HepG2 (cell line): ENCODE results near the gene TULP3. TPM values are rescaled to one million over a fixed set of nuclear protein-coding genes. Genes with fewer than 3 reads are reported as not detected.

Experiments used
- AGO1 ChIP-seq: fragments of 200-400 bp; formaldehyde crosslinking; IDR thresholded peaks from 2 replicates; pipeline ENCODE4 v1.6.1; 2017; ENCODE audit warnings: mild to moderate bottlenecking, low read depth, low read length, moderate library complexity; ENCODE audit not compliant: poor library complexity, severe bottlenecking
- FOSL2 ChIP-seq: sonication (generic); formaldehyde crosslinking; IDR thresholded peaks from 2 replicates; pipeline ENCODE4 v1.4.0; 2020; ENCODE audit warnings: missing genetic modification reagents
- GTF2F1 ChIP-seq: fragments of 150-350 bp; IDR thresholded peaks from 2 replicates; pipeline ENCODE4 v1.6.1; 2014; ENCODE audit warnings: low read length
- HES4 ChIP-seq: sonication (generic); formaldehyde crosslinking; IDR thresholded peaks from 2 replicates; pipeline ENCODE4 v1.9.0; 2021; ENCODE audit warnings: mild to moderate bottlenecking, missing genetic modification reagents, borderline replicate concordance
- HMGXB4 ChIP-seq, 2 experiments: sonication (generic) in 1 of 2; formaldehyde crosslinking in 1 of 2; IDR thresholded peaks; 2 replicates each; pipeline versions ENCODE4 v1.4.0 to v1.6.1; 2018 to 2020; ENCODE audit warnings: missing genetic modification reagents in 2 of 2, borderline replicate concordance in 1 of 2, low read depth in 1 of 2, mild to moderate bottlenecking in 1 of 2, missing biosample characterization in 1 of 2
- JUN ChIP-seq: sonication (generic); formaldehyde crosslinking; IDR thresholded peaks from 2 replicates; pipeline ENCODE4 v1.4.0; 2020; ENCODE audit warnings: mild to moderate bottlenecking, missing genetic modification reagents
- JUND ChIP-seq: sonication (generic); formaldehyde crosslinking; IDR thresholded peaks from 2 replicates; pipeline ENCODE4 v1.8.0; 2022; ENCODE audit warnings: mild to moderate bottlenecking, missing genetic modification reagents
- MXI1 ChIP-seq: IDR thresholded peaks from 3 replicates; pipeline ENCODE4 v1.6.1; 2012; ENCODE audit warnings: low read depth, low read length, inconsistent platforms, borderline replicate concordance
- NAIF1 ChIP-seq: sonication (generic); formaldehyde crosslinking; IDR thresholded peaks from 2 replicates; pipeline ENCODE4 v1.5.0; 2020; ENCODE audit warnings: mild to moderate bottlenecking, missing genetic modification reagents, borderline replicate concordance
- PBX2 ChIP-seq: IDR thresholded peaks from 2 replicates; pipeline ENCODE4 v1.6.1; 2016; ENCODE audit warnings: control low read depth
- RFX5 ChIP-seq: IDR thresholded peaks from 2 replicates; pipeline ENCODE4 v1.6.1; 2011; ENCODE audit warnings: low read depth, low read length, improper control_type of control experiment
- TEAD3 ChIP-seq: optimal IDR thresholded peaks from 2 replicates; pipeline ENCODE3; 2016; ENCODE audit warnings: borderline replicate concordance
- ZNF18 ChIP-seq: sonication (generic); formaldehyde crosslinking; IDR thresholded peaks from 2 replicates; pipeline ENCODE4 v1.8.0; 2022; ENCODE audit warnings: mild to moderate bottlenecking, missing genetic modification reagents; ENCODE audit not compliant: insufficient replicate concordance
- ZNF337 ChIP-seq: sonication (generic); formaldehyde crosslinking; IDR thresholded peaks from 2 replicates; pipeline ENCODE4 v1.5.1; 2020; ENCODE audit warnings: missing genetic modification reagents, low read depth, mild to moderate bottlenecking, borderline replicate concordance
- polyA plus RNA-seq, 8 experiments: library from polyadenylated mRNA; depleted of rRNA in 3 of 8; stranded (reverse) in 7 of 8; unstranded in 1 of 8; fragments of >200 nt; fragmentation: Illumina TruSeq in 4 of 8; extraction: Trizol in 4 of 8; gene quantifications; 2 replicates each; pipeline versions ENCODE4 v1.2.1 to v1.2.3, GENCODE V29; 2011 to 2016; ENCODE audit warnings: low read depth in 4 of 8, missing spikeins in 1 of 8, mixed read lengths in 1 of 8; ENCODE audit not compliant: insufficient read depth in 1 of 8
- total RNA-seq, 5 experiments: library from RNA; depleted of rRNA; stranded (reverse); fragments of >200 nt; fragmentation: Illumina TruSeq; extraction: Trizol; gene quantifications; 2 replicates each; pipeline ENCODE4 v1.2.3, GENCODE V29; 2016; ENCODE audit warnings: low read depth in 1 of 5
- TF ChIP-seq, protein P1 (sequence below): IDR thresholded peaks from 2 replicates; pipeline ENCODE4 v1.6.1; 2012; ENCODE audit warnings: low read depth, low read length, improper control_type of control experiment
- TF ChIP-seq, protein P2 (sequence below): sonication (generic); formaldehyde crosslinking; IDR thresholded peaks from 2 replicates; pipeline ENCODE4; 2020; ENCODE audit warnings: missing genetic modification reagents, mild to moderate bottlenecking, borderline replicate concordance
- TF ChIP-seq, protein P3 (sequence below): sonication (generic); formaldehyde crosslinking; IDR thresholded peaks from 2 replicates; pipeline ENCODE4 v1.5.1; 2020; ENCODE audit warnings: missing genetic modification reagents, mild to moderate bottlenecking, borderline replicate concordance

TULP3 gene
- total and polyA plus RNA-seq, 2 of the 13 experiments (the other 11 are each of a cell fraction or from before 2014, with no cell fraction given), result 11.2 to 13.2 TPM

- TF ChIP-seq, protein P1, sequence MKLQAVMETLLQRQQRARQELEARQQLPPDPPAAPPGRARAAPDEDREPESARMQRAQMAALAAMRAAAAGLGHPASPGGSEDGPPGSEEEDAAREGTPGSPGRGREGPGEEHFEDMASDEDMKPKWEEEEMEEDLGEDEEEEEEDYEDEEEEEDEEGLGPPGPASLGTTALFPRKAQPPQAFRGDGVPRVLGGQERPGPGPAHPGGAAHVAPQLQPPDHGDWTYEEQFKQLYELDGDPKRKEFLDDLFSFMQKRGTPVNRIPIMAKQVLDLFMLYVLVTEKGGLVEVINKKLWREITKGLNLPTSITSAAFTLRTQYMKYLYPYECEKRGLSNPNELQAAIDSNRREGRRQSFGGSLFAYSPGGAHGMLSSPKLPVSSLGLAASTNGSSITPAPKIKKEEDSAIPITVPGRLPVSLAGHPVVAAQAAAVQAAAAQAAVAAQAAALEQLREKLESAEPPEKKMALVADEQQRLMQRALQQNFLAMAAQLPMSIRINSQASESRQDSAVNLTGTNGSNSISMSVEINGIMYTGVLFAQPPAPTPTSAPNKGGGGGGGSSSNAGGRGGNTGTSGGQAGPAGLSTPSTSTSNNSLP, result no peak
- no peak; the same call in 1 of the 2 replicates for TF ChIP-seq ZNF337
- TF ChIP-seq, protein P2, sequence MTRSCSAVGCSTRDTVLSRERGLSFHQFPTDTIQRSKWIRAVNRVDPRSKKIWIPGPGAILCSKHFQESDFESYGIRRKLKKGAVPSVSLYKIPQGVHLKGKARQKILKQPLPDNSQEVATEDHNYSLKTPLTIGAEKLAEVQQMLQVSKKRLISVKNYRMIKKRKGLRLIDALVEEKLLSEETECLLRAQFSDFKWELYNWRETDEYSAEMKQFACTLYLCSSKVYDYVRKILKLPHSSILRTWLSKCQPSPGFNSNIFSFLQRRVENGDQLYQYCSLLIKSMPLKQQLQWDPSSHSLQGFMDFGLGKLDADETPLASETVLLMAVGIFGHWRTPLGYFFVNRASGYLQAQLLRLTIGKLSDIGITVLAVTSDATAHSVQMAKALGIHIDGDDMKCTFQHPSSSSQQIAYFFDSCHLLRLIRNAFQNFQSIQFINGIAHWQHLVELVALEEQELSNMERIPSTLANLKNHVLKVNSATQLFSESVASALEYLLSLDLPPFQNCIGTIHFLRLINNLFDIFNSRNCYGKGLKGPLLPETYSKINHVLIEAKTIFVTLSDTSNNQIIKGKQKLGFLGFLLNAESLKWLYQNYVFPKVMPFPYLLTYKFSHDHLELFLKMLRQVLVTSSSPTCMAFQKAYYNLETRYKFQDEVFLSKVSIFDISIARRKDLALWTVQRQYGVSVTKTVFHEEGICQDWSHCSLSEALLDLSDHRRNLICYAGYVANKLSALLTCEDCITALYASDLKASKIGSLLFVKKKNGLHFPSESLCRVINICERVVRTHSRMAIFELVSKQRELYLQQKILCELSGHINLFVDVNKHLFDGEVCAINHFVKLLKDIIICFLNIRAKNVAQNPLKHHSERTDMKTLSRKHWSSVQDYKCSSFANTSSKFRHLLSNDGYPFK, result peak; percentile 98
- no peak for TF ChIP-seq JUND (CRISPR knock-in tag)
- no peak for TF ChIP-seq RFX5
- no peak for TF ChIP-seq HES4 (CRISPR knock-in tag)
- TF ChIP-seq JUN (CRISPR knock-in tag), result no peak; the same call in 1 of the 2 replicates
- TF ChIP-seq FOSL2 (CRISPR knock-in tag), result peak; percentile 68
- TF ChIP-seq TEAD3, result peak; percentile 75
- no peak; the same call in 1 of the 2 replicates for TF ChIP-seq PBX2 (CRISPR knock-in tag)
- TF ChIP-seq, protein P3, sequence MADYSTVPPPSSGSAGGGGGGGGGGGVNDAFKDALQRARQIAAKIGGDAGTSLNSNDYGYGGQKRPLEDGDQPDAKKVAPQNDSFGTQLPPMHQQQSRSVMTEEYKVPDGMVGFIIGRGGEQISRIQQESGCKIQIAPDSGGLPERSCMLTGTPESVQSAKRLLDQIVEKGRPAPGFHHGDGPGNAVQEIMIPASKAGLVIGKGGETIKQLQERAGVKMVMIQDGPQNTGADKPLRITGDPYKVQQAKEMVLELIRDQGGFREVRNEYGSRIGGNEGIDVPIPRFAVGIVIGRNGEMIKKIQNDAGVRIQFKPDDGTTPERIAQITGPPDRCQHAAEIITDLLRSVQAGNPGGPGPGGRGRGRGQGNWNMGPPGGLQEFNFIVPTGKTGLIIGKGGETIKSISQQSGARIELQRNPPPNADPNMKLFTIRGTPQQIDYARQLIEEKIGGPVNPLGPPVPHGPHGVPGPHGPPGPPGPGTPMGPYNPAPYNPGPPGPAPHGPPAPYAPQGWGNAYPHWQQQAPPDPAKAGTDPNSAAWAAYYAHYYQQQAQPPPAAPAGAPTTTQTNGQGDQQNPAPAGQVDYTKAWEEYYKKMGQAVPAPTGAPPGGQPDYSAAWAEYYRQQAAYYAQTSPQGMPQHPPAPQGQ, result no peak
- TF ChIP-seq AGO1, result no peak
- peak; percentile 33 to 63; a peak in 1 of 4 replicates for TF ChIP-seq HMGXB4 (CRISPR knock-in tag; IDR thresholded peaks at IDR 0.05; ENCODE audit: borderline replicate concordance in 1 of 2, low read depth in 1 of 2)
- peak; percentile 30; the same call in 1 of the 3 replicates for TF ChIP-seq MXI1
- no peak for TF ChIP-seq GTF2F1
- no peak for TF ChIP-seq NAIF1 (CRISPR knock-in tag)
- TF ChIP-seq ZNF18 (CRISPR knock-in tag), result no peak
Measured at GRCh38 chr12:2963154-2963759, 72.6 kb downstream of the TULP3 start (continued).
